Prostate gland (tissue), 2 donors: ENCODE data around the gene RSPRY1.

Experiments
- POLR2A ChIP-seq: fragments of 450-650 bp; IDR thresholded peaks from one replicate; pipeline ENCODE4 v1.6.1; 2016; ENCODE audit warnings: antibody characterized with exemption, mild to moderate bottlenecking
- POLR2AphosphoS5 ChIP-seq: sonication (generic); formaldehyde crosslinking; IDR thresholded peaks from one replicate; pipeline ENCODE4 v1.6.1; 2017; ENCODE audit warnings: antibody characterized with exemption
- TF ChIP-seq, protein P1 (sequence below), 4 experiments: fragments of 200-600 bp in 2 of 4; fragments of 450-650 bp in 2 of 4; sonication (generic) in 2 of 4; IDR thresholded peaks; 1 replicate in 3 of 4; 2 replicates in 1 of 4; pipeline ENCODE4 v1.5.1; 2016 to 2019; ENCODE audit warnings: antibody characterized with exemption in 4 of 4, mild to moderate bottlenecking in 2 of 4, moderate library complexity in 2 of 4

DNA sequence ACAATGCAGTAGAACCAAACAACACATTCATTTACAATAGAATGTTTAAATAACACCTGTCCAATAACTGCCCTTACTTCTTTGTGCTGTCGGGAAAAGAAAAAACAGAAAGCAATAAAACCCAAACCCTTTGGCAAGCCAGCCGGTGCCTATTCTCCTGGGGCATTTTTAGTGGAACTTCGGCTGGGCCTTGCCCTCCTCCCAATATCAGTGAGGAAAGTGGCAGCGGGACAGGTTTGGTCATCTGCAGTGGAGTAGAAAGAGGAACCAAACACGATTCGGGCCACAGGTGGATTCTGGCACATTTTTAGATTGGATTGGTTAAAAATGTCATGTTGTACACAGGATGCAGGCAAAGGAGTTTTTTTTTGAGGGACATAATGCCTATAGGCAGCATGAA lies 32.3 kb upstream of the RSPRY1 start:
- TF ChIP-seq POLR2A (no peak), POLR2AphosphoS5 (no peak)
- TF ChIP-seq, protein P1, sequence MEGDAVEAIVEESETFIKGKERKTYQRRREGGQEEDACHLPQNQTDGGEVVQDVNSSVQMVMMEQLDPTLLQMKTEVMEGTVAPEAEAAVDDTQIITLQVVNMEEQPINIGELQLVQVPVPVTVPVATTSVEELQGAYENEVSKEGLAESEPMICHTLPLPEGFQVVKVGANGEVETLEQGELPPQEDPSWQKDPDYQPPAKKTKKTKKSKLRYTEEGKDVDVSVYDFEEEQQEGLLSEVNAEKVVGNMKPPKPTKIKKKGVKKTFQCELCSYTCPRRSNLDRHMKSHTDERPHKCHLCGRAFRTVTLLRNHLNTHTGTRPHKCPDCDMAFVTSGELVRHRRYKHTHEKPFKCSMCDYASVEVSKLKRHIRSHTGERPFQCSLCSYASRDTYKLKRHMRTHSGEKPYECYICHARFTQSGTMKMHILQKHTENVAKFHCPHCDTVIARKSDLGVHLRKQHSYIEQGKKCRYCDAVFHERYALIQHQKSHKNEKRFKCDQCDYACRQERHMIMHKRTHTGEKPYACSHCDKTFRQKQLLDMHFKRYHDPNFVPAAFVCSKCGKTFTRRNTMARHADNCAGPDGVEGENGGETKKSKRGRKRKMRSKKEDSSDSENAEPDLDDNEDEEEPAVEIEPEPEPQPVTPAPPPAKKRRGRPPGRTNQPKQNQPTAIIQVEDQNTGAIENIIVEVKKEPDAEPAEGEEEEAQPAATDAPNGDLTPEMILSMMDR (IDR thresholded peaks at IDR 0.05): no peak
